Amniotic epithelial cell (primary cell): ENCODE results near the gene CACNG7.

ENCODE experiments used
- DNase-seq: peaks from one replicate; pipeline ENCODE4 v3.0.0-alpha.2; 2010; ENCODE audit warnings: low read depth

The CACNG7 gene

GRCh38 chr19:53879140-53880081, 29.7 kb upstream of the CACNG7 start:
- peak; percentile 73 for DNase-seq

- no peak for DNase-seq
These were observed 28.2 kb upstream of the CACNG7 start for GRCh38 chr19:53880711-53881481.

GRCh38 chr19:53881482-53882390, 27.3 kb upstream of the CACNG7 start, which contains the start of gene PRKCG:
Gene PRKCG, plus strand, starts transcription at chr19:53882197. Its CDS starts 298 bp downstream, at chr19:53882495.
- no peak for DNase-seq

- DNase-seq: no peak
These were observed 26.6 kb upstream of the CACNG7 start for GRCh38 chr19:53882391-53883050.

GRCh38 chr19:53883231-53883661, 25.8 kb upstream of the CACNG7 start:
- DNase-seq: no peak

- DNase-seq: no peak
These were observed 25.3 kb upstream of the CACNG7 start for GRCh38 chr19:53883741-53884140.

GRCh38 chr19:53884256-53884655, 24.8 kb upstream of the CACNG7 start:
- DNase-seq: no peak

GRCh38 chr19:53885036-53885435, 24.0 kb upstream of the CACNG7 start:
- no peak for DNase-seq

- DNase-seq: no peak
These were observed 16.6 kb upstream of the CACNG7 start for GRCh38 chr19:53892301-53892980.

GRCh38 chr19:53892981-53893325, 16.1 kb upstream of the CACNG7 start:
- no peak for DNase-seq

GRCh38 chr19:53894707-53895106, 14.4 kb upstream of the CACNG7 start:
- no peak for DNase-seq

GRCh38 chr19:53896682-53897081, 12.4 kb upstream of the CACNG7 start:
- no peak for DNase-seq

- DNase-seq: no peak
These were observed 11.6 kb upstream of the CACNG7 start for GRCh38 chr19:53897459-53897858.

- no peak for DNase-seq
These were observed 10.9 kb upstream of the CACNG7 start for GRCh38 chr19:53898166-53898565.

GRCh38 chr19:53898636-53899341, 10.3 kb upstream of the CACNG7 start:
- DNase-seq: no peak

- DNase-seq: no peak
These were observed 8.8 kb upstream of the CACNG7 start for GRCh38 chr19:53900191-53900860.

- peak; percentile 41 for DNase-seq
These were observed 5.9 kb upstream of the CACNG7 start for GRCh38 chr19:53903055-53903680.

- no peak for DNase-seq
These were observed 4.2 kb upstream of the CACNG7 start for GRCh38 chr19:53904909-53905308.

- no peak for DNase-seq
These were observed 3.3 kb upstream of the CACNG7 start for GRCh38 chr19:53905787-53906186.
